CD4-positive, alpha-beta T cell treated with Interleukin-6 for 4 hours (primary cell): ENCODE data around the gene PKD1.

Experiments used
- DNase-seq: peaks from one replicate; pipeline ENCODE4 v3.0.0-alpha.2; 2020; ENCODE audit warnings: mixed read lengths

The PKD1 gene

GRCh38 chr16:2135770-2136490 is at the start of gene PKD1:
Gene PKD1, minus strand, starts transcription at chr16:2135898. Its CDS starts 209 bp downstream, at chr16:2135689.
- peak; percentile 88 for DNase-seq

DNA sequence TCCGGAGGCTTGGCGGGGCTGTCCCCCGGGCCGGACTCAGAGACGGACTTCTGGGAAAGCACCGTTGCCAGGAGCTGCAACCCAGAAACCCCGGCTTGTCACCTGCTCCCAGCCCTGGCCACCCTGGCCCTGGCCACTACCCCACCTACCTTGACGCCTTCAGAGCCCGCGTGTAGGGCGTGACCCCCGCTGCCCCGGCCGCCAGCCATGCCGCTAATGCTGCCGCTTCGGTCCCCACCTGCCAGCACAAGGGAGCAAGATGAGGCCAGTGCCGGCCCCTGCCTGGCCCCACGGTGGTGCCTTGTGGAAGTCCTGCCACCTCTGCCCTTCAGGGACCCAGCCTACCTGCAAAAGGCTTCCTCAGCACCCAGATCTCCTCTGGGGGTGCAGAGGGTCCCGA is 49.3 kb upstream of the PKD1 start:
- no peak for DNase-seq

GRCh38 chr16:2184346-2184745 is 48.6 kb upstream of the PKD1 start:
- no peak for DNase-seq

DNA sequence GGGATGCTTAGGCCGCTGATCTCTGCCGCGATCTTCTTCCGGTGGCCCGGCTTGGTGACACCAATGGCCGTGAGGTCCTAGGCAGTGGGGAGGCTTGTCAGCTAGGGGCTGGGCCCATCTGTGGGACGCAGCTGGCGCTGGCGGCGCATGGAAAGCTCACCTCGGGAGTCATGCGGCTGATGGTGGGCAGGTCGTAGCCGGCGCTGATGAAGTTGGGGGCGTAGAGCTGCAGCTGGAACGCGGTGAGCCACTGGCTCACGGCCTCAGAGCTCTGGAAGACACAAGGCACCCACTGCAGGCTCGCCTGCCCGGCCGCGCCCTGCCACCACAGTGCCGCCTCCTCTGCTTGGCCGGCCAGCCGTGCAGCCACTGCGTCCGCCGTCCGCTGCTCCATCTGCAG is 48.0 kb upstream of the PKD1 start:
- no peak for DNase-seq

GRCh38 chr16:2181952-2182351 is 46.3 kb upstream of the PKD1 start:
- no peak for DNase-seq

- no peak for DNase-seq
Measured at GRCh38 chr16:2180962-2181923, 45.5 kb upstream of the PKD1 start.

DNA sequence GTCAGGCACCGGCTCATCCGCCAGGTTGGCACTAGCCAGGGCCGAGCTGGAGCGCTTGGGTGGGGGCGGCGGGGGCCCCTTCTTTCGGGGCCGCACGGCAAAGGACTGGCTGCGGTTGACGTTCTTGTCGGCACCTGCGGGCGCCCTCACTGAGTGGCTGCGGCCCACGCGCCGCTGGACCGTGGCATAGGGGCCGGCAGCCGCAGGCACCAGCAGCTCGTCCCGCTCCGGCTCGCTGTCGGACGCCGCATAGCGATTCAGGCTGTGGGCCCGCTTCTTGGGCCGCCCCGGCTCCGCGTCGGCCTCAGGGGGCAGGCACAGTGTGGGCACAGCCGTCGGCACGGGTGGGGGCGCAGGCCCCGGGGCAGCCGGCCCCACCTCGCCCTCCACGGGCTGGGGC is 44.8 kb upstream of the PKD1 start:
- DNase-seq: no peak

GRCh38 chr16:2179576-2179975 is 43.9 kb upstream of the PKD1 start:
- DNase-seq: no peak

GRCh38 chr16:2179107-2179501 is 43.4 kb upstream of the PKD1 start:
- DNase-seq: no peak

DNA sequence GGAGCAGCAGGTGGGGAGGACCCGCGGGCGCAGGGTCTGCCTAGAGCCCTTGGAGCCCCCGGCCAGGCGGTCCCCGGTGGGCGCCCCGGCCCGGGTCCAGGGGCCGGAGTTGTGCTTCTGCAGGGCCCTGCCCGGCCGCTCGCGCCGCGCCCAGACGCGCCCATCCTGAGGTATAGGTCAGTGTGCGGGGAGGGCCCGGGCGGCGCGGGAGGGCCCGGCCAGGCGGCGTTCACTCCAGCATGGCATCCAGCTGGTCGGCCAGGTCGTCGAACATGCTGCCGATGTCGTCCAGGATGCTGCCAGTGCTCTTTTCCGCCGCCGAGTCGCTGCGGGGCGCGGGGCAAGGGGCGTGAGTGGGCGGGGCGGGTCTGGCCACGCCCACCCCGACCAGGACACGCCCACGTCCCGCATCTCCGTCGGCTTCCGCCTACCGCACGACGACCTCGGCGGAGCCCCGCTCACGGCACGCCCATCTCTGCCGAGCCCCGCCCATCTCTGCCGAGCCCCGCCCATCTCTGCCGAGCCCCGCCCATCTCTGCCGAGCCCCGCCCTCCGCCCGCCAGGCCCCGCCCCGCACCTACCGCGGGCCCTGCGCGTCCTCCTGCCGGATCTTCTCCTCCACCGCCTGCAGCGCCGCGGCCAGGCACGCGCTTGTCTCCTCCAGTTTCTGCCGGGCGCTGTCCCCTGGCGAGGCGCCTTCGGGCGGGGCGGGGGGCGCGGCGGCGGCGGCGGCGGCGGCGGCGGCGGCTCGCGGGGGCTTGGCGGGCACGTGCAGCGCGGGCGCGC is 42.8 kb upstream of the PKD1 start:
- DNase-seq: peak; percentile 26

- DNase-seq: no peak
Measured at GRCh38 chr16:2177561-2177960, 41.9 kb upstream of the PKD1 start.

DNA sequence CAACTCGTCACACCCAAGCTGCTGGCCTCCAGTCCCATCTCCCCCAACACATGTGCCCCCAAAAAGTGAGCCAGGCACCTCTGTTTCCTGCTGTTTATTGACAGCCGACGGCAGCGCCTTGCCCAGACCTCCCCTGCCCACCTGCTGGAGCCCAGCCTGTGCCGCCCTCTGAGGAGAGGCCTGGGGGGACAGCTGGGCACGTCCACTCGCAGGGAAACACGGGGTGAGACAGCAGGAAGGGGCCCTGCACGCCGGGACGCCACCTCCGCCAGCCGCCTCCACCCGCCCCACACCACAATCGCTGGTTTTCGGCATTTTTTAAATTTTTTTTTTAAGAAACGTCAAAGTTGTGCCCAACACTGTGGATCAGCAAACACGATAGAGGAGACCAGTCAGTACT is 41.4 kb upstream of the PKD1 start:
- DNase-seq: no peak

GRCh38 chr16:2176047-2176446 is 40.3 kb upstream of the PKD1 start:
- DNase-seq: no peak

- DNase-seq: no peak
Measured at GRCh38 chr16:2175454-2175853, 39.8 kb upstream of the PKD1 start.

DNA sequence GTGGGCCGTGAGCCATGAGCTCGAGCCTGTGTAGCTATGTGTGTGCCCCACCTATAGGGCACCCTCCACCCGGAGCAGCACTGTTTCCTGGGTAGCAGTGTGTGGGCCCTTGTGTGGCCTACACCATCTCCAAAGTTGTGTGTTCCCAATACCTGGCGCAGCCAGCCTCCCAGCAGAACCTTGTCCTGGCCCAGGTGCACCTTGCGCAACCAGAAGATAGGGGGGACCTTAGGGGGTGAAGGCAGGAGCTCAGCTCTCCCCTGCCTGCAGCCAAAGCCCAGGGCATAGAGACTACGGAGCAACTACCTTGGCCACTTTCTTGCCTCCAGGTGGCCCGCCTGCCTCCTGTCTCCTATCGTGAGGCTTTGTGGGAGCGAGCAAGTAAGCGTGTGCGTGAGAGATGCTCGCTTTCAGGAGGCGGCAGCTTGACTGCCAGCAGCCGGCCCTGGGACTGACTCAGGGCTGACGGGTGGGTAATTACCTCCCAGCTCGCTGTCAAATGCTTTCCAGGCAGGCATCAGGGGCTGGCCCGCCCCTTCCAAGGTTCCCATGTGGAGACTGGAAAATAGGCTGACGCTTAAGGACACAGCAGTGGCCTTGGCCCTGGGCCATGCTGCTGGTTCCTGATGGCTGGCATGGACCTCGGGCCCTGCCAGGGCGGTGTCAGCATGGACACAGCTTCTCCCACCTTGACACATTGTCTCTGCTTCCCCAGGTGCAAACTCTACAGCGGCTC is 38.9 kb upstream of the PKD1 start:
- DNase-seq: no peak

GRCh38 chr16:2173916-2174315 is 38.2 kb upstream of the PKD1 start:
- DNase-seq: no peak

DNA sequence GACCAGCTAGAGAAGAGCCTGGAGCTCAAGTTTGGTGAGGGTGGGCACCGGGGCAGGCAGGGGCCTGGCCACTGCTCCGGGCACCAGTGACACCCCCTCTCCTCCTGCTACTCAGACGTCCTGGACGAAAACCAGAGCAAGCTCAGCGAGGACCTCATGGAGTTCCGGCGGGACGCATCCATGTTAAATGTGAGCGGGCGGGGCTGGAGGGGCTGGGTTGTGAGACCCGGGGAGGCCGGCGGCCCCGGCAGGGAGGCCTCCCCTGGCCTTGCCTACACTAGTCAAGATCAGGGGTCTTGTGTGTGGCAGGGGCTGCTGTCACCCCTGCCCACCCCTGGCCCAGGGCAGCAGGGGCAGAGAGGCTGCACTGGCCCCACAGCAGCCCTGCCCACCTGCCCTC is 37.7 kb upstream of the PKD1 start:
- DNase-seq: no peak

GRCh38 chr16:2172688-2173335 is 37.1 kb upstream of the PKD1 start:
- no peak for DNase-seq

- DNase-seq: no peak
Measured at GRCh38 chr16:2171601-2172178, 36.0 kb upstream of the PKD1 start.

- no peak for DNase-seq
Measured at GRCh38 chr16:2170587-2171435, 35.1 kb upstream of the PKD1 start.

DNA sequence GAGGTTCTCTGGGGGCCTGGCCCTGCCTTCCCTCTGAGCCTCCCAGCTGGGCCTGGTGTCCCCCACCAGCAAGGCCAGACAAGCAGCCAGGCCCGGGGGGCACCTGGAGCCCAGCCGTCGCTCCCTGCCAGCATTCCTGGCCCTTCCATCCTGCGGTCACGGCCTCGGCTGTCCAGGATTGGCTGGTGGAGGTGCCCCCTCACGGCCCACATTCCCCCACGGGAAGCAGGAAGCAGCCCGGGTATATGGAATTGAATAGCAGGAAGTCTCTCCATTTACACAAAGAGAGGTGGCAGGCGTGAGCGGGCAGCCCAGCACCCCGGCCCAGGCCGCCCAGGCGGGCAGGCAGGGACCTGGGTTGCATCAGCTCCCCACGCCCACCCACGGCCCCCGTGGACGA is 34.4 kb upstream of the PKD1 start:
- DNase-seq: no peak
